Body of pancreas (tissue), 4 donors: ENCODE measurements around the gene IGF2BP3. TPM values are rescaled to one million over a fixed set of nuclear protein-coding genes. Genes with fewer than 3 reads are reported as not detected.
A peak's percentile ranks its signal among the peaks of the same experiment; 100 is the strongest.

Experiments used
- ATAC-seq: fragments of 150-250 bp; one replicate; pipeline ENCODE4 v1.9.1; 2016
- DNase-seq, 4 donors: peaks; one replicate each; pipeline ENCODE4 v3.0.0-alpha.2; 2019
- H3K27ac ChIP-seq, 4 donors: fragments of 200-600 bp; sonication (generic); 1 replicate in 3 of 4; 2 replicates in 1 of 4; pipeline versions ENCODE4 v1.5.1 to v1.6.1; 2016 to 2019; ENCODE audit warnings: mild to moderate bottlenecking in 1 of 4, mixed read lengths in 1 of 4, moderate library complexity in 1 of 4
- H3K27me3 ChIP-seq, 2 donors: fragments of 200-600 bp; sonication (generic); one replicate each; pipeline ENCODE4 v1.6.0; 2016; ENCODE audit warnings: mild to moderate bottlenecking in 1 of 2
- H3K36me3 ChIP-seq, 2 donors: fragments of 200-600 bp; sonication (generic); replicated peaks in 1 of 2; 2 replicates each; pipeline ENCODE4 v1.5.1; 2016; ENCODE audit warnings: low read depth in 2 of 2; ENCODE audit not compliant: insufficient read depth in 1 of 2
- H3K4me1 ChIP-seq: fragments of 200-600 bp; sonication (generic); one replicate; pipeline ENCODE4 v1.6.0; 2016
- H3K4me3 ChIP-seq, 2 donors: fragments of 200-600 bp; sonication (generic); 1 replicate in 1 of 2; 2 replicates in 1 of 2; pipeline ENCODE4 v1.5.1; 2016 to 2019
- H3K9me3 ChIP-seq, 3 donors: fragments of 200-600 bp; sonication (generic); 1 replicate in 2 of 3; 2 replicates in 1 of 3; pipeline ENCODE4 v1.5.1; 2016
- POLR2A ChIP-seq, 3 donors: fragments of 450-650 bp; IDR thresholded peaks; one replicate each; pipeline ENCODE4 v1.6.1; 2016; ENCODE audit warnings: antibody characterized with exemption in 3 of 3, mild to moderate bottlenecking in 2 of 3
- WGBS, 2 donors: methylation state at CpG; one replicate each; pipeline ENCODE4 v1.1.5; 2017; 5-methylcytosine and 5-hydroxymethylcytosine counted together
- intact Hi-C: fragments of 100-400 bp; cut with DNase I; formaldehyde crosslinking; loops from one replicate; pipeline ENCODE4 v1.15.1; 2023
- small RNA-seq: library from RNA; depleted of rRNA; stranded (forward); fragments of <200 nt; gene quantifications from one replicate; pipeline ENCODE3, GENCODE V24; 2016
- total RNA-seq, 2 donors: library from RNA; depleted of rRNA; stranded (reverse); fragments of >200 nt; gene quantifications; one replicate each; pipeline ENCODE4 v1.1.0, GENCODE V29; 2016
- TF ChIP-seq, protein P1 (sequence below), 7 experiments: fragments of 450-650 bp in 4 of 7; fragments of 200-600 bp in 3 of 7; sonication (generic) in 3 of 7; IDR thresholded peaks; one replicate each; pipeline ENCODE4 v1.5.1; 2016 to 2019; ENCODE audit warnings: antibody characterized with exemption in 7 of 7

The IGF2BP3 gene
- total RNA-seq, 2 donors from 2014 or later = 0.33 to 1.3 TPM

DNA sequence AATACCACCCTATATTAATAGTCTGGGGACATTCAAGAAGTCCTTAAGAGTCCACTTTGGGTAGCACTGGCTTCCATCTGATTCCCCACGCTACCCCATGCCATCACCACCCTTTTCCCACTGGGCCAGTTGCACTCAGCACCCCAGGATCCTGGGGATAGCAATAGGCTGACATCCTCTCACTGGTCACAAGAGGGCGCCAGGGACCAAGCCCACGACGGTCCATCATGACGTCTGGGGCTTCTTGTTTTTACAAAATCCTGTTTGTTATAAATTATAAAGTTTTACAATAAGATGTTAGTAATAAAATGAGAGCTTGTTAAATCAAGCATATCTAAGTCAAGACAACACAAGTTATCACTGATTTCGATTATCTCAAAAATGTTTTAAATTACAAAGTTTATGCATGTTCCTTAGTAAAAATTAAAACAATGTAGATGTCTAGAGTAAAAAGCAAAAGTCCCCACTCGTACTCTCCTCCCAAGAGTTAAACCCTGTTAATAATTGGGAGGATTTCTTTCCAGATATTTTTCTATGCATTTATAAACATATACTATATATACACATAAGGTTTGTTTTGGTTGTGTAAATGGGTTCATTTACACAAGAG is 208.3 kb downstream of the IGF2BP3 start:
- no peaks in the 10 kb centered on the region for H3K4me1 ChIP-seq
- 1 to 2% methylated on average over 7 of the region's 7 CpGs for WGBS, 2 donors
- ATAC-seq = peak; percentile 85

DNA sequence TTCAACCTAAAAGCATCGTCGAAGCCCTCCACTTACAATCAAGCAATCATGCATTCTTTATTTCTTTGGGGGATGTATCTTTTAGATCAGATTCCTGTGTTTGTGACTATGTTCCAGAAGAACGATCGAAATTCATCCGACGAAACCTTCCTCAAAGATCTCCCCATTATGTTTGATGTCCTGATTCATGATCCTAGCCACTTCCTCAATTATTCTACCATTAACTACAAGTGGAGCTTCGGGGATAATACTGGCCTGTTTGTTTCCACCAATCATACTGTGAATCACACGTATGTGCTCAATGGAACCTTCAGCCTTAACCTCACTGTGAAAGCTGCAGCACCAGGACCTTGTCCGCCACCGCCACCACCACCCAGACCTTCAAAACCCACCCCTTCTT is 209.9 kb downstream of the IGF2BP3 start:
- Histone ChIP-seq H3K36me3 (no peaks in the 10 kb centered on the region), H3K4me1 (no peaks in the 10 kb centered on the region)
- 70% methylated on average over 10 of the region's 10 CpGs for WGBS, 2 donors

More for the DNA sequence above, 208.3 kb downstream of the IGF2BP3 start:
- no peak overlapping the region for H3K4me3 ChIP-seq
- TF ChIP-seq POLR2A (IDR thresholded peaks at IDR 0.05) = no peak
- TF ChIP-seq, protein P1, sequence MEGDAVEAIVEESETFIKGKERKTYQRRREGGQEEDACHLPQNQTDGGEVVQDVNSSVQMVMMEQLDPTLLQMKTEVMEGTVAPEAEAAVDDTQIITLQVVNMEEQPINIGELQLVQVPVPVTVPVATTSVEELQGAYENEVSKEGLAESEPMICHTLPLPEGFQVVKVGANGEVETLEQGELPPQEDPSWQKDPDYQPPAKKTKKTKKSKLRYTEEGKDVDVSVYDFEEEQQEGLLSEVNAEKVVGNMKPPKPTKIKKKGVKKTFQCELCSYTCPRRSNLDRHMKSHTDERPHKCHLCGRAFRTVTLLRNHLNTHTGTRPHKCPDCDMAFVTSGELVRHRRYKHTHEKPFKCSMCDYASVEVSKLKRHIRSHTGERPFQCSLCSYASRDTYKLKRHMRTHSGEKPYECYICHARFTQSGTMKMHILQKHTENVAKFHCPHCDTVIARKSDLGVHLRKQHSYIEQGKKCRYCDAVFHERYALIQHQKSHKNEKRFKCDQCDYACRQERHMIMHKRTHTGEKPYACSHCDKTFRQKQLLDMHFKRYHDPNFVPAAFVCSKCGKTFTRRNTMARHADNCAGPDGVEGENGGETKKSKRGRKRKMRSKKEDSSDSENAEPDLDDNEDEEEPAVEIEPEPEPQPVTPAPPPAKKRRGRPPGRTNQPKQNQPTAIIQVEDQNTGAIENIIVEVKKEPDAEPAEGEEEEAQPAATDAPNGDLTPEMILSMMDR (IDR thresholded peaks at IDR 0.05) = peak; percentile 53 to 83 (median 65)
- DNase-seq = peak; percentile 55 to 61 (median 58)
- no peak overlapping the region for H3K27ac ChIP-seq
- intact Hi-C loops = no loop called here
- H3K36me3 ChIP-seq = no peaks in the 10 kb centered on the region
- H3K9me3 ChIP-seq = no peaks in the 10 kb centered on the region
- H3K27me3 ChIP-seq = no peaks in the 10 kb centered on the region

More for the DNA sequence above, 209.9 kb downstream of the IGF2BP3 start:
- Histone ChIP-seq H3K9me3 (no peaks in the 10 kb centered on the region), H3K27me3 (no peaks in the 10 kb centered on the region), H3K4me3 (no peak overlapping the region), H3K27ac (no peak overlapping the region)
- DNase-seq (no peak), ATAC-seq (no peak)
- intact Hi-C loops = no loop called here
- TF ChIP-seq, protein P1 (IDR thresholded peaks at IDR 0.05) = no peak
- TF ChIP-seq POLR2A (IDR thresholded peaks at IDR 0.05) = no peak

Small RNA genes lying within 50 kb of the gene (small RNA-seq; reads per million reads assigned to genes)
- gene AC079780.1 (not detected), gene RF00019 (not detected), gene RNU7-143P (not detected), gene SNORD65C (not detected)

Other genes starting within 250 kb of the IGF2BP3 start
- gene GPNMB, start 223.7 kb downstream of the IGF2BP3 start, total RNA-seq = 10 to 100 TPM; 17.5 to 18.9 TPM
- 10 to 100 TPM in 1 of 2 donors, 1 to 10 TPM in 1; 6.3 to 57.9 TPM for gene MALSU1, start 171.2 kb downstream of the IGF2BP3 start, total RNA-seq
- gene TRA2A, start 61.5 kb upstream of the IGF2BP3 start, total RNA-seq = 10 to 100 TPM; 26.2 to 35.6 TPM
- 1 to 10 TPM; 5.3 to 8.6 TPM for gene CCDC126, start 126.9 kb upstream of the IGF2BP3 start, total RNA-seq
- gene FAM221A, start 209.7 kb upstream of the IGF2BP3 start, total RNA-seq = 10 to 100 TPM; 14.3 to 29.7 TPM
- 1 to 10 TPM in 1 of 2 donors, not detected in 1; 2.3 TPM for gene STK31, start 239.7 kb upstream of the IGF2BP3 start, total RNA-seq